Ishikawa (cell line): Measurements from ENCODE around the gene PACC1.

Source experiments
- CEBPB ChIP-seq: IDR thresholded peaks from 2 replicates; pipeline ENCODE4 v1.6.1; 2012
- CREB1 ChIP-seq: IDR thresholded peaks from 2 replicates; pipeline ENCODE4 v1.6.1; 2012; ENCODE audit warnings: low read depth
- EGR1 ChIP-seq: IDR thresholded peaks from 2 replicates; pipeline ENCODE4 v1.6.1; 2012
- EP300 ChIP-seq: IDR thresholded peaks from 2 replicates; pipeline ENCODE4 v1.6.1; 2012; ENCODE audit warnings: borderline replicate concordance
- FOXM1 ChIP-seq: IDR thresholded peaks from 2 replicates; pipeline ENCODE4 v1.6.1; 2012; ENCODE audit warnings: low read depth, borderline replicate concordance
- MAX ChIP-seq: IDR thresholded peaks from 2 replicates; pipeline ENCODE4 v1.6.1; 2012
- NFIC ChIP-seq: IDR thresholded peaks from 2 replicates; pipeline ENCODE4 v1.6.1; 2012
- RAD21 ChIP-seq: IDR thresholded peaks from 2 replicates; pipeline ENCODE4 v1.6.1; 2012; ENCODE audit warnings: low read depth
- REST ChIP-seq: IDR thresholded peaks from 2 replicates; pipeline ENCODE4 v1.6.1; 2012; ENCODE audit warnings: low read depth, mild to moderate bottlenecking
- TAF1 ChIP-seq: IDR thresholded peaks from 2 replicates; pipeline ENCODE4 v1.6.1; 2012; ENCODE audit warnings: low read depth, mild to moderate bottlenecking
- TCF12 ChIP-seq: IDR thresholded peaks from 2 replicates; pipeline ENCODE4 v1.6.1; 2012; ENCODE audit warnings: low read depth
- TEAD4 ChIP-seq: IDR thresholded peaks from 2 replicates; pipeline ENCODE4 v1.6.1; 2012
- USF1 ChIP-seq: IDR thresholded peaks from 2 replicates; pipeline ENCODE4 v1.6.1; 2012
- YY1 ChIP-seq: IDR thresholded peaks from 2 replicates; pipeline ENCODE4 v1.6.1; 2012; ENCODE audit warnings: low read depth
- ZBTB7A ChIP-seq: IDR thresholded peaks from 2 replicates; pipeline ENCODE4 v1.6.1; 2012; ENCODE audit warnings: low read depth

The PACC1 gene

GRCh38 chr1:212447478-212447877 is 32.8 kb upstream of the PACC1 start:
- TF ChIP-seq NFIC, result no peak
- no peak for TF ChIP-seq CREB1
- TF ChIP-seq TCF12, result no peak
- TF ChIP-seq MAX, result no peak
- no peak for TF ChIP-seq FOXM1
- no peak for TF ChIP-seq YY1
- TF ChIP-seq ZBTB7A, result no peak
- TF ChIP-seq CEBPB, result no peak
- TF ChIP-seq REST, result no peak
- no peak for TF ChIP-seq TAF1
- no peak for TF ChIP-seq TEAD4
- no peak for TF ChIP-seq RAD21
- no peak for TF ChIP-seq USF1
- TF ChIP-seq EP300, result no peak
- TF ChIP-seq EGR1, result no peak

- TF ChIP-seq TCF12 (no peak), TEAD4 (no peak), CEBPB (no peak), YY1 (no peak), USF1 (no peak), NFIC (no peak), EGR1 (no peak), MAX (no peak), CREB1 (no peak), EP300 (no peak), REST (no peak), TAF1 (no peak), ZBTB7A (no peak), FOXM1 (no peak), RAD21 (no peak)
Measured at GRCh38 chr1:212446333-212446732, 31.6 kb upstream of the PACC1 start.

- TF ChIP-seq FOXM1, result no peak
- TF ChIP-seq RAD21, result no peak
- no peak for TF ChIP-seq REST
- no peak for TF ChIP-seq CREB1
- no peak for TF ChIP-seq TAF1
- no peak for TF ChIP-seq NFIC
- no peak for TF ChIP-seq USF1
- no peak for TF ChIP-seq MAX
- no peak for TF ChIP-seq EP300
- no peak for TF ChIP-seq ZBTB7A
- TF ChIP-seq CEBPB, result no peak
- TF ChIP-seq YY1, result no peak
- TF ChIP-seq TCF12, result no peak
- TF ChIP-seq TEAD4, result no peak
Measured at GRCh38 chr1:212442408-212442807, 27.7 kb upstream of the PACC1 start.
